ENCODE data around the gene PSMD5. TPM values are rescaled to one million over a fixed set of nuclear protein-coding genes. Genes with fewer than 3 reads are reported as not detected.

Gene PSMD5
- total RNA-seq, 1 experiment from 2014 or later: 86.4 TPM

DNA sequence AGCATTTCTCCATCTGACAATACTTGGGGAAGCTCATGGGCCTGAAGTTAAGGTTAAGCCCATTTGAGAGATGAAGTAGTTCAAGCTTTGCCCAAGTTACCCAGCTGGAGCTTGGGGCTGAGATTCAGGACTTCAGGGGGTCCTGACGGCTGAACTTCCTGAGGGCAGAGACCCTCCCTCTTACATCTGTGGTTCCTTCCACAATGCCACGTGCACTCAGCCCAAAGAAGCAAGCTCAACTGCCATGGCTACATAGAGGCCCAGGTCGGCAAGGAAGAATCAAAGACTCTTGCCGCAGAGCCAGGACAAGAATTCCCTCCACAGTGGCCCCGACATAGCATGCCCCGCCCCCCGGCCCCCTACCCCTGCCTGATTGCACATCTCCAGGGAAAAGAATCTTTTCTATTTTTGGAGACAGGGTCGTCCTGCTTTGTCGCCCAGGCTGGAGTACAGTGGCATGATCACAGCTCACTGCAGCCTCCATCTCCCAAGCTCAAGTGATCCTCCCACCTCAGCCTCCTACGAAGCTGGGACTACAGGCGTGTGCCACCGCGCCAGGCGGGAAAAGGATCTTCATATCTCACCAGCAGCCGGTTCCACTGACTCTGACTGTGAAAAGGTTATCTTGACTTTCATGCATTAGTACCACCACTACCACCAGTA is 25.1 kb upstream of the PSMD5 start:
- no TSS peak for BruUV-seq (replicated peaks)
- Histone ChIP-seq H3F3A (ENCODE audit: insufficient read depth, low read depth) (peaks cover 14% of the 10 kb centered on the region), H3K27me3 (ENCODE audit: insufficient read depth, low read depth) (no peaks in the 10 kb centered on the region), H3K9me2 (ENCODE audit: insufficient read depth) (no peaks in the 10 kb centered on the region), H3K4me3 (peak overlapping the region; percentile 21; the same call in 1 of the 2 replicates), H3K36me3 (ENCODE audit: low read depth) (no peaks in the 10 kb centered on the region), H3K9me3 (ENCODE audit: insufficient read depth, low read depth) (no peaks in the 10 kb centered on the region), H3K4me1 (replicated peaks; ENCODE audit: insufficient read depth) (peaks cover 11% of the 10 kb centered on the region), H3K27ac (no peak overlapping the region), H3K79me2 (ENCODE audit: low read depth) (no peaks in the 10 kb centered on the region), H4K20me1 (ENCODE audit: insufficient read depth) (no peaks in the 10 kb centered on the region), H3K4me2 (peak overlapping the region; percentile 70), H2AFZ (no peak overlapping the region)
- DNase-seq: no peak
- intact Hi-C loops (cut with micrococcal nuclease; ENCODE audit: unreplicated experiment): loop anchor here (2.0 to 5.0 kb wide), 3 partner anchors 25 to 76 kb away; partner anchors contain the start of genes FBXW2 and PSMD5
- POLR2A ChIA-PET (ENCODE audit: unreplicated experiment): no interaction called here
- CTCF ChIA-PET: interaction anchor here (0.6 kb wide), 1 partner anchor 16 kb away, joined by 4 read pairs; no protein-coding TSS in a partner anchor
- TF ChIP-seq EZH2 (IDR thresholded peaks at IDR 0.05; ENCODE audit: low read depth): no peak
- TF ChIP-seq, protein P1, sequence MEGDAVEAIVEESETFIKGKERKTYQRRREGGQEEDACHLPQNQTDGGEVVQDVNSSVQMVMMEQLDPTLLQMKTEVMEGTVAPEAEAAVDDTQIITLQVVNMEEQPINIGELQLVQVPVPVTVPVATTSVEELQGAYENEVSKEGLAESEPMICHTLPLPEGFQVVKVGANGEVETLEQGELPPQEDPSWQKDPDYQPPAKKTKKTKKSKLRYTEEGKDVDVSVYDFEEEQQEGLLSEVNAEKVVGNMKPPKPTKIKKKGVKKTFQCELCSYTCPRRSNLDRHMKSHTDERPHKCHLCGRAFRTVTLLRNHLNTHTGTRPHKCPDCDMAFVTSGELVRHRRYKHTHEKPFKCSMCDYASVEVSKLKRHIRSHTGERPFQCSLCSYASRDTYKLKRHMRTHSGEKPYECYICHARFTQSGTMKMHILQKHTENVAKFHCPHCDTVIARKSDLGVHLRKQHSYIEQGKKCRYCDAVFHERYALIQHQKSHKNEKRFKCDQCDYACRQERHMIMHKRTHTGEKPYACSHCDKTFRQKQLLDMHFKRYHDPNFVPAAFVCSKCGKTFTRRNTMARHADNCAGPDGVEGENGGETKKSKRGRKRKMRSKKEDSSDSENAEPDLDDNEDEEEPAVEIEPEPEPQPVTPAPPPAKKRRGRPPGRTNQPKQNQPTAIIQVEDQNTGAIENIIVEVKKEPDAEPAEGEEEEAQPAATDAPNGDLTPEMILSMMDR (conservative IDR thresholded peaks at IDR 0.05): no peak

DNA sequence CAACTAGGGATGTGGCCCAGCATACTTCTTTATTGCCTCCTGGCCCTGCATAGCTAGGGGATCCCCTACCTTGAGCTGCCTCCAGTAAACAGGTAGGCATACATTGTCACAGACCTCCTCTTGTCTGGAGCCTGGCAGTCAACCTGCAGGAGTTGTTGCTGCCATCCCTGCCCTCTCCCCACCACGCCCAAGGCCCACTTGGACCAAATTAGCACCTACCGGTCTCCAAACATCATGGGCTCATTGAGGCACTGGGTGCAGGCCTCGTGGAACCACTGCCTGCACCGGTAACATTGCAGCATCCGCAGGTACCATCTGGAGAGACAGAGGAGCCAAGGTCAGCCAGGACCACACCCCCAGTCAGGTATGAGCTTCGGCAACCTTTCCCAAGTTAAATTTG is 23.9 kb upstream of the PSMD5 start:
- Histone ChIP-seq H3K36me3 (ENCODE audit: low read depth) (no peaks in the 10 kb centered on the region), H3K4me2 (no peak overlapping the region), H3K27ac (no peak overlapping the region), H3K9me3 (ENCODE audit: insufficient read depth, low read depth) (no peaks in the 10 kb centered on the region), H3K79me2 (ENCODE audit: low read depth) (no peaks in the 10 kb centered on the region), H3F3A (ENCODE audit: insufficient read depth, low read depth) (peaks cover 12% of the 10 kb centered on the region), H3K4me1 (replicated peaks; ENCODE audit: insufficient read depth) (peaks cover 8% of the 10 kb centered on the region), H3K4me3 (no peak overlapping the region), H3K9me2 (ENCODE audit: insufficient read depth) (no peaks in the 10 kb centered on the region), H3K27me3 (ENCODE audit: insufficient read depth, low read depth) (no peaks in the 10 kb centered on the region), H4K20me1 (ENCODE audit: insufficient read depth) (no peaks in the 10 kb centered on the region), H2AFZ (no peak overlapping the region)
- ChIA-PET POLR2A (ENCODE audit: unreplicated experiment) (no interaction called here), CTCF (no interaction called here)
- intact Hi-C loops (cut with micrococcal nuclease; ENCODE audit: unreplicated experiment): loop anchor here (5.0 kb wide), 1 partner anchor 74 kb away; the partner anchor contains the start of gene FBXW2
- no TSS peak for BruUV-seq (replicated peaks)
- no peak for DNase-seq
- TF ChIP-seq, protein P1 (conservative IDR thresholded peaks at IDR 0.05): no peak
- no peak for TF ChIP-seq EZH2 (IDR thresholded peaks at IDR 0.05; ENCODE audit: low read depth)

DNA sequence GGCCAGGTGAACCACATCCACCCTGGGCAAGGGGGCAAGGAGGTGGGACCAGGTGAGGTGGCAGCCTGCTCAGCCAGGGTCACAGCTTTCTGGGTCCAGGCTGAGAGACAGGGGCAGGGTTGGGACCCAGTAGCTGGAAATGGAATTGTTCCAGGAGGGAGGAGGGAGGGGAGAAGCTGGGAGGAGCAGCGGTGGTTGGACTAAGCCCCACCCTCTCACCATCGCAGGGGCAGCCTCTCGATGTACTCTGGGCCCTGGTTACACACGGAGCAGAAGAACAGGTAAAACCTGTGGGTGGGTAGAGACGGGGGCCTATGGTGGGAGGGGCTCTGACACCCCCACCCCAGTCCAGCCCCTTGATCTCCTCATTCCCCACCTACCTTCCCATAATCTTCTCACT is 23.1 kb upstream of the PSMD5 start:
- no peak overlapping the region for H3K27ac ChIP-seq
- CTCF ChIA-PET: no interaction called here
- no peak overlapping the region for H2AFZ ChIP-seq
- H3K36me3 ChIP-seq (ENCODE audit: low read depth): no peaks in the 10 kb centered on the region
- H3K4me2 ChIP-seq: no peak overlapping the region
- no peak for DNase-seq
- POLR2A ChIA-PET (ENCODE audit: unreplicated experiment): no interaction called here
- no peak overlapping the region for H3K4me3 ChIP-seq
- peaks cover 12% of the 10 kb centered on the region for H3F3A ChIP-seq (ENCODE audit: insufficient read depth, low read depth)
- BruUV-seq (replicated peaks): no TSS peak
- no peaks in the 10 kb centered on the region for H4K20me1 ChIP-seq (ENCODE audit: insufficient read depth)
- no peaks in the 10 kb centered on the region for H3K9me2 ChIP-seq (ENCODE audit: insufficient read depth)
- intact Hi-C loops (cut with micrococcal nuclease; ENCODE audit: unreplicated experiment): loop anchor here (5.0 kb wide), 1 partner anchor 74 kb away; the partner anchor contains the start of gene FBXW2
- H3K27me3 ChIP-seq (ENCODE audit: insufficient read depth, low read depth): no peaks in the 10 kb centered on the region
- no peak for TF ChIP-seq EZH2 (IDR thresholded peaks at IDR 0.05; ENCODE audit: low read depth)
- TF ChIP-seq, protein P1 (conservative IDR thresholded peaks at IDR 0.05): no peak
- H3K4me1 ChIP-seq (replicated peaks; ENCODE audit: insufficient read depth): peaks cover 8% of the 10 kb centered on the region
- H3K9me3 ChIP-seq (ENCODE audit: insufficient read depth, low read depth): no peaks in the 10 kb centered on the region
- H3K79me2 ChIP-seq (ENCODE audit: low read depth): no peaks in the 10 kb centered on the region

Data from PC-9 (cell line).